Fibroblast of lung (primary cell): ENCODE results near the gene RHPN2. TPM values are rescaled to one million over a fixed set of nuclear protein-coding genes. Genes with fewer than 3 reads are reported as not detected.

ENCODE experiments used
- DNase-seq, 2 donors: peaks; one replicate each; pipeline versions ENCODE4 v3.0.0 to v3.0.0-alpha.2; 2010; ENCODE audit warnings: low read depth in 2 of 2
- H2AFZ ChIP-seq: 2 replicates; pipeline ENCODE4 v1.5.1; 2012; ENCODE audit warnings: low read length, control low read depth, inconsistent platforms
- H3K27ac ChIP-seq: 2 replicates; pipeline ENCODE4 v1.5.1; 2011; ENCODE audit warnings: low read length, control low read depth; ENCODE audit not compliant: insufficient read depth
- H3K27me3 ChIP-seq: 2 replicates; pipeline ENCODE4 v1.5.1; 2011; ENCODE audit warnings: mild to moderate bottlenecking, low read length; ENCODE audit not compliant: control insufficient read depth, insufficient read depth
- H3K36me3 ChIP-seq: 2 replicates; pipeline ENCODE4 v1.5.1; 2011; ENCODE audit warnings: low read length; ENCODE audit not compliant: control insufficient read depth, insufficient read depth
- H3K4me1 ChIP-seq: 2 replicates; pipeline ENCODE4 v1.5.1; 2011; ENCODE audit warnings: low read length; ENCODE audit not compliant: control insufficient read depth, insufficient read depth; ENCODE audit errors: extremely low read depth
- H3K4me2 ChIP-seq: 2 replicates; pipeline ENCODE4 v1.5.1; 2011; ENCODE audit warnings: low read length, control low read depth; ENCODE audit not compliant: insufficient read depth; ENCODE audit errors: extremely low read depth
- H3K4me3 ChIP-seq, 4 experiments: fragments of 200-600 bp in 1 of 4; sonication (generic) in 1 of 4; replicated peaks in 1 of 4; 2 replicates each; pipeline ENCODE4 v1.5.1; 2011 to 2016; ENCODE audit warnings: low read length in 4 of 4, low read depth in 3 of 4, mild to moderate bottlenecking in 3 of 4, control low read depth in 2 of 4, inconsistent platforms in 1 of 4, mixed read lengths in 1 of 4; ENCODE audit not compliant: insufficient read depth in 1 of 4; ENCODE audit errors: control extremely low read depth in 1 of 4
- H3K79me2 ChIP-seq: 2 replicates; pipeline ENCODE4 v1.5.1; 2012; ENCODE audit warnings: mild to moderate bottlenecking, low read length, inconsistent platforms; ENCODE audit not compliant: control insufficient read depth, insufficient read depth
- H3K9ac ChIP-seq: 2 replicates; pipeline ENCODE4 v1.5.1; 2011; ENCODE audit warnings: mild to moderate bottlenecking, low read length, control low read depth; ENCODE audit not compliant: insufficient read depth
- H3K9me3 ChIP-seq: 2 replicates; pipeline ENCODE4 v1.5.1; 2012; ENCODE audit warnings: low read depth, low read length; ENCODE audit not compliant: control insufficient read depth, insufficient read depth
- H4K20me1 ChIP-seq: 2 replicates; pipeline ENCODE4 v1.5.1; 2011; ENCODE audit warnings: low read length; ENCODE audit not compliant: control insufficient read depth, insufficient read depth; ENCODE audit errors: extremely low read depth
- EZH2 ChIP-seq: IDR thresholded peaks from 2 replicates; pipeline ENCODE4 v1.5.1; 2012; ENCODE audit warnings: low read length, control low read depth, mild to moderate bottlenecking; ENCODE audit errors: missing control alignments
- polyA plus RNA-seq, 2 donors: library from polyadenylated mRNA; depleted of rRNA in 1 of 2; stranded (reverse) in 1 of 2; unstranded in 1 of 2; fragments of >200 nt; gene quantifications; 2 replicates each; pipeline ENCODE4 v1.2.1, GENCODE V29; 2011 to 2012; ENCODE audit warnings: missing spikeins in 1 of 2
- total RNA-seq: library from RNA; depleted of rRNA; stranded (reverse); fragments of >200 nt; gene quantifications from 2 replicates; pipeline ENCODE4 v1.2.1, GENCODE V29; 2014
- TF ChIP-seq, protein P1 (sequence below), 2 donors: IDR thresholded peaks in 1 of 2; conservative IDR thresholded peaks in 1 of 2; 1 replicate in 1 of 2; 2 replicates in 1 of 2; pipeline ENCODE4 v1.5.1; 2011 to 2012; ENCODE audit warnings: low read length in 2 of 2, control low read depth in 1 of 2, inconsistent platforms in 1 of 2, low read depth in 1 of 2, mild to moderate bottlenecking in 1 of 2

Gene RHPN2
- total and polyA plus RNA-seq, 2 donors (not counting 1 experiment from before 2014, with no cell fraction given): 3.3 to 3.8 TPM

DNA sequence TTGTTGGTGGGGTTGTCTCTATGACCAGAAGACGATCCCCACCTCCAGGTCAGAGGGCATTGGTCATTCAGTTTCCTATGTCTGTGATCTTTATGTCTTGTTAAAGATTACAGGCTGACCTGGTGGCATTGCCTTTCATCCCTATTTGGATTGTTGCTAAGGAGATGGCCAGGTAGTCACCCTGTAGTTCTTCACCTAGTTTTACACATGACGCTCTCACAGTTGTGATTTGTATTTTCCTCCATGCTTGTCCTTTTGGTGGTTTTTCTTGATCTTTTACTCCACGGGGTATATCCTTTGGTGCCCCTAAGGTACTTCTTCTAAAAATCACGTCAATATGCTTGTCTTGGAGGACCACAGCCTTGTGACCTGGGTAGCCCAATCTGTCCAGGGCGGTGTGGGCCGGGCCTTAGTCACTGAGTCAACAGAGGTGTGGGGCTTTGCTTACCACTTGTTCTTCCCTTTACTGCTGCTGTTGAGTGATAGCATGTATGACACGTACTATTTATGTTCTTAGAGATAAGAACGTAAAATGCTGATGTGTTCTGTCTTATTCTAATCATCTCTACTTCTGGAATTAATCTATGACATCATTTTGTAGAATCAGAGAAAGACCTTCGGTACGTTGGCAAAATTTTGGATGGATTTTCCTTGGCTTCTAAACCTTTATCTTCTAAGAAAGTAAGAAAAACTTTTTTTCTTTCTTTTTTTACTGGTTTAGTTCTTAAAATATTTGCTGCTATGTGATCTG lies 36.4 kb upstream of the RHPN2 start:
- H2AFZ ChIP-seq: no peak overlapping the region
- no peak overlapping the region for H3K9ac ChIP-seq
- TF ChIP-seq, protein P1, sequence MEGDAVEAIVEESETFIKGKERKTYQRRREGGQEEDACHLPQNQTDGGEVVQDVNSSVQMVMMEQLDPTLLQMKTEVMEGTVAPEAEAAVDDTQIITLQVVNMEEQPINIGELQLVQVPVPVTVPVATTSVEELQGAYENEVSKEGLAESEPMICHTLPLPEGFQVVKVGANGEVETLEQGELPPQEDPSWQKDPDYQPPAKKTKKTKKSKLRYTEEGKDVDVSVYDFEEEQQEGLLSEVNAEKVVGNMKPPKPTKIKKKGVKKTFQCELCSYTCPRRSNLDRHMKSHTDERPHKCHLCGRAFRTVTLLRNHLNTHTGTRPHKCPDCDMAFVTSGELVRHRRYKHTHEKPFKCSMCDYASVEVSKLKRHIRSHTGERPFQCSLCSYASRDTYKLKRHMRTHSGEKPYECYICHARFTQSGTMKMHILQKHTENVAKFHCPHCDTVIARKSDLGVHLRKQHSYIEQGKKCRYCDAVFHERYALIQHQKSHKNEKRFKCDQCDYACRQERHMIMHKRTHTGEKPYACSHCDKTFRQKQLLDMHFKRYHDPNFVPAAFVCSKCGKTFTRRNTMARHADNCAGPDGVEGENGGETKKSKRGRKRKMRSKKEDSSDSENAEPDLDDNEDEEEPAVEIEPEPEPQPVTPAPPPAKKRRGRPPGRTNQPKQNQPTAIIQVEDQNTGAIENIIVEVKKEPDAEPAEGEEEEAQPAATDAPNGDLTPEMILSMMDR (conservative IDR thresholded peaks at IDR 0.05 in 1 of 2, IDR thresholded peaks at IDR 0.05 in 1 of 2; ENCODE audit: low read depth in 1 of 2, low read length in 2 of 2): no peak
- TF ChIP-seq EZH2: no peak
- H3K36me3 ChIP-seq: peaks cover 15% of the 10 kb centered on the region
- H3K4me1 ChIP-seq: no peaks in the 10 kb centered on the region
- no peaks in the 10 kb centered on the region for H3K27me3 ChIP-seq
- no peak overlapping the region for H3K4me2 ChIP-seq
- no peak for DNase-seq
- no peak overlapping the region for H3K27ac ChIP-seq
- no peaks in the 10 kb centered on the region for H4K20me1 ChIP-seq
- no peak overlapping the region for H3K4me3 ChIP-seq
- no peaks in the 10 kb centered on the region for H3K79me2 ChIP-seq
- H3K9me3 ChIP-seq: no peaks in the 10 kb centered on the region

DNA sequence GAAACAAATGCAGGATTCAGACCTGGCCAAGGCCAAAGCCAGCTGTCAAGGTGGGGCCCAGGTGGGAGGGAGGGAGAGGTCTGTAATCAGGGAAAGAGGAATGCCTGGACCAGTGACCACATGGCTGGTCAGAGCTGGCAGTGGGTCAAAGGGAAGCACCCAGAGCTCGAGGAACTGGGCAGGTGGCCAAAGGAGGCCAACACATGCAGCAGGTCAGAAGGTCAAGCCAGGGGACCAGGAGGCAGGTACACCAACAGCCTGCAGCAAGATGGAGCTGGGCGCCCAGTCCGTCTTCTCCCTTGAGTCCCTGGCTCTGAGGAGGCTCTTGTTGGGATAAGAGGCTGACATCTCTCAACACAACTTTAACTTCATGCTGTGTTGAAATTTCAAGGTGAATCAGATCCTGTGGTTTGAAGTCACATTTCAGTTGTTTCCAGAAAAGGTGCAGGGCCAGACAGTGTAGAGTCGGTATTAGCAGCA lies 33.4 kb upstream of the RHPN2 start:
- no peak overlapping the region for H3K9ac ChIP-seq
- no peak for DNase-seq
- H3K9me3 ChIP-seq: no peaks in the 10 kb centered on the region
- no peak overlapping the region for H3K4me2 ChIP-seq
- TF ChIP-seq, protein P1 (conservative IDR thresholded peaks at IDR 0.05 in 1 of 2, IDR thresholded peaks at IDR 0.05 in 1 of 2; ENCODE audit: low read depth in 1 of 2, low read length in 2 of 2): no peak
- TF ChIP-seq EZH2: no peak
- no peaks in the 10 kb centered on the region for H4K20me1 ChIP-seq
- H3K79me2 ChIP-seq: no peaks in the 10 kb centered on the region
- H3K27ac ChIP-seq: no peak overlapping the region
- H3K36me3 ChIP-seq: peaks cover 19% of the 10 kb centered on the region
- H3K4me1 ChIP-seq: no peaks in the 10 kb centered on the region
- H3K27me3 ChIP-seq: no peaks in the 10 kb centered on the region
- no peak overlapping the region for H3K4me3 ChIP-seq
- no peak overlapping the region for H2AFZ ChIP-seq

- DNase-seq: no peak
- TF ChIP-seq EZH2: no peak
- TF ChIP-seq, protein P1 (conservative IDR thresholded peaks at IDR 0.05 in 1 of 2, IDR thresholded peaks at IDR 0.05 in 1 of 2; ENCODE audit: low read depth in 1 of 2, low read length in 2 of 2): no peak
- no peak overlapping the region for H3K4me2 ChIP-seq
- no peaks in the 10 kb centered on the region for H3K79me2 ChIP-seq
- no peak overlapping the region for H2AFZ ChIP-seq
- peaks cover 18% of the 10 kb centered on the region for H3K36me3 ChIP-seq
- H3K27me3 ChIP-seq: no peaks in the 10 kb centered on the region
- no peak overlapping the region for H3K4me3 ChIP-seq
- no peak overlapping the region for H3K27ac ChIP-seq
- no peaks in the 10 kb centered on the region for H3K9me3 ChIP-seq
- no peaks in the 10 kb centered on the region for H4K20me1 ChIP-seq
- H3K4me1 ChIP-seq: no peaks in the 10 kb centered on the region
- no peak overlapping the region for H3K9ac ChIP-seq
Observed at GRCh38 chr19:33096005-33096404, 31.3 kb upstream of the RHPN2 start.
